ENCODE data around the gene PDE1A. TPM values are rescaled to one million over a fixed set of nuclear protein-coding genes. Genes with fewer than 3 reads are reported as not detected.

PDE1A gene
- total and polyA plus RNA-seq, 2 of the 4 experiments (the other 2 are of a cell fraction), result 0.24 to 0.90 TPM

DNA sequence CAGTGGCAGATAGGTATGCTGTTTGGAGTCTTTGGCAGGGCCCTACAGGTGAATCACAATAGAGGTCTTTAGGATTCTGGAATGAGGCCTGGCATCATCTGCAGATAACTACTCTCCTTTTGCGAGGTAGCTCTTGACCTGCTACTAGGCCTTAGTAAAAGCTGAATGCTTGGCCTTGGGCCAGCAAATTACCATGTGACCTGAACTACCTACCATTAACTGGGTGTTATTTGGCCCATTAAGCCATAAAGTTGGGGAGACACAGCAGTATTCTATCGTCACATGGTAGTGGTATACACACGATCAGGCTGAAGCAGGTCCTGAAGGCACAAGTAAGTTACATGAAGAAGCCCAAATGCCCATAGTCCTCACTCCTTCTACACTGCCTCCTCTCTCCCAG is 263.0 kb downstream of the PDE1A start:
- Histone ChIP-seq H3K36me3 (ENCODE audit: control insufficient read depth, insufficient read depth, low read length) (no peaks in the 10 kb centered on the region), H3K56ac (ENCODE audit: extremely low read depth, insufficient read depth, low read length) (no peak overlapping the region), H3K4me3 (ENCODE audit: insufficient read depth, low read depth, low read length) (no peak overlapping the region), H4K20me1 (ENCODE audit: insufficient read depth, low read length) (no peaks in the 10 kb centered on the region), H3K9me1 (ENCODE audit: insufficient read depth, low read length) (no peaks in the 10 kb centered on the region; the same call in 1 of the 2 replicates), H3K27ac (ENCODE audit: insufficient read depth, low read length) (no peak overlapping the region), H3K9ac (ENCODE audit: low read depth, low read length) (no peak overlapping the region), H2BK15ac (ENCODE audit: low read depth, low read length) (no peak overlapping the region), H2AK9ac (replicated peaks; ENCODE audit: low read depth, low read length, poor library complexity) (no peak overlapping the region), H2AFZ (replicated peaks; ENCODE audit: low read length, poor library complexity) (no peak overlapping the region), H3K23ac (ENCODE audit: low read depth, low read length) (no peak overlapping the region), H2BK5ac (ENCODE audit: low read depth, low read length, poor library complexity, severe bottlenecking) (no peak overlapping the region), H3K14ac (replicated peaks; ENCODE audit: low read depth, low read length) (no peak overlapping the region), H3K4ac (ENCODE audit: low read depth, low read length) (no peak overlapping the region), H4K91ac (ENCODE audit: insufficient read depth, low read depth, low read length) (no peak overlapping the region), H2BK120ac (ENCODE audit: low read depth, low read length) (no peak overlapping the region), H4K5ac (ENCODE audit: low read depth, low read length) (no peak overlapping the region), H3K4me2 (ENCODE audit: low read depth, low read length) (no peak overlapping the region), H4K8ac (ENCODE audit: low read depth in 2 of 2, low read length in 2 of 2) (no peak overlapping the region), H2AK5ac (ENCODE audit: low read depth, low read length) (no peak overlapping the region), H2BK20ac (ENCODE audit: low read depth, low read length) (no peak overlapping the region), H3K79me1 (ENCODE audit: low read depth in 1 of 2, low read length in 2 of 2) (no peaks in the 10 kb centered on the region), H3K9me3 (ENCODE audit: control insufficient read depth, insufficient read depth, low read length) (no peaks in the 10 kb centered on the region), H3K27me3 (ENCODE audit: control insufficient read depth, insufficient read depth, low read length) (no peaks in the 10 kb centered on the region), H3K18ac (ENCODE audit: low read depth, low read length) (no peak overlapping the region), H3K4me1 (ENCODE audit: control insufficient read depth, insufficient read depth, low read length) (no peaks in the 10 kb centered on the region)
- WGBS, 2 experiments (ENCODE audit: extremely low coverage in 2 of 2, insufficient read length in 1 of 2), result no CpG with 5 or more reads among the region's 3 CpGs
- DNase-seq, result no peak
- in situ Hi-C loops (cut with MboI; ENCODE audit: low sequenced_read_pairs), result no loop called here
- dilution Hi-C loops (cut with HindIII; ENCODE audit: low sequenced_read_pairs, unreplicated experiment), result no loop called here
- ChIA-PET POLR2A (ENCODE audit: unreplicated experiment) (no interaction called here), CTCF (no interaction called here)
- BruUV-seq (replicated peaks), result no TSS peak
- TF ChIP-seq SMC3 (IDR thresholded peaks at IDR 0.05; ENCODE audit: low read depth, low read length), result no peak
- no peak for TF ChIP-seq MAFK (IDR thresholded peaks at IDR 0.05; ENCODE audit: low read depth, low read length)
- no peak for TF ChIP-seq RCOR1 (IDR thresholded peaks at IDR 0.05; ENCODE audit: insufficient replicate concordance, low read length)
- TF ChIP-seq BHLHE40 (IDR thresholded peaks at IDR 0.05; ENCODE audit: low read depth, low read length), result no peak
- no peak for TF ChIP-seq CEBPB (IDR thresholded peaks at IDR 0.05; ENCODE audit: low read depth, low read length)
- no peak for TF ChIP-seq NFE2L2 (IDR thresholded peaks at IDR 0.05; ENCODE audit: low read depth, low read length)
- no peak for TF ChIP-seq RFX5 (IDR thresholded peaks at IDR 0.05; ENCODE audit: low read depth, low read length)
- no peak for TF ChIP-seq MXI1 (IDR thresholded peaks at IDR 0.05; ENCODE audit: borderline replicate concordance, low read depth, low read length)
- no peak for TF ChIP-seq FOS (IDR thresholded peaks at IDR 0.05; ENCODE audit: low read depth, low read length)
- TF ChIP-seq MAZ (IDR thresholded peaks at IDR 0.05; ENCODE audit: borderline replicate concordance, low read depth, low read length), result no peak
- no peak for ATAC-seq (ENCODE audit: low read depth)
- intact Hi-C loops (cut with micrococcal nuclease), result no loop called here
